ENCODE data around the gene SLC25A13. TPM values are rescaled to one million over a fixed set of nuclear protein-coding genes. Genes with fewer than 3 reads are reported as not detected.

Gene SLC25A13
- total and polyA plus RNA-seq, 2 of the 13 experiments (the other 11 are each of a cell fraction or from before 2014, with no cell fraction given), result 36.2 to 84.9 TPM

DNA sequence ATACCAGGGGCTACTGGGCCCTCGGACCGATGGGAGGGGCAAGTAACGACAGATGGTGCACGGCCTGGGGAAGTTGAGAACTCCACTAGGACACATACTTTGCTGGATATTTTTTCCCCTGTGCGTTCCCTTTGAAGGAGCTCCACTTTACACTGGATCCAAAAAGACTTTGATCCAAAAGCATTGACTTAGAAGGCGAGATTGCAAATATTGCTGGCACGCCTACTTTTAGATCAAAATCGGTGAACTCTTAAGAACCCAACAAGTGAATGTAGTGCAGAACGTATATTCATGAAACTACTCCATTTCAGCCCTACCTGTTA lies 436 bp upstream of the SLC25A13 start (continued):
- TF ChIP-seq ZNF883 (CRISPR knock-in tag; IDR thresholded peaks at IDR 0.05; ENCODE audit: not compliant biosample characterization), result no peak
- no peak for TF ChIP-seq NFKB2 (CRISPR knock-in tag; IDR thresholded peaks at IDR 0.05; ENCODE audit: borderline replicate concordance)
- TF ChIP-seq MXD4 (CRISPR knock-in tag; IDR thresholded peaks at IDR 0.05), result peak; percentile 4; the same call in 1 of the 2 replicates
- 0 out of 2 replicates have a peak, but pooled peaks have one; percentile 17 for TF ChIP-seq NR2C2 (CRISPR knock-in tag; IDR thresholded peaks at IDR 0.05; ENCODE audit: borderline replicate concordance)
- TF ChIP-seq ZC3H4 (CRISPR knock-in tag; IDR thresholded peaks at IDR 0.05; ENCODE audit: borderline replicate concordance), result no peak
- 0 out of 2 replicates have a peak, but pooled peaks have one; percentile 10 for TF ChIP-seq ZNF839 (CRISPR knock-in tag; IDR thresholded peaks at IDR 0.05; ENCODE audit: borderline replicate concordance)
- 0 out of 2 replicates have a peak, but pooled peaks have one; percentile 10 for TF ChIP-seq ZMYM4 (CRISPR knock-in tag; IDR thresholded peaks at IDR 0.05)
- TF ChIP-seq, protein P1, sequence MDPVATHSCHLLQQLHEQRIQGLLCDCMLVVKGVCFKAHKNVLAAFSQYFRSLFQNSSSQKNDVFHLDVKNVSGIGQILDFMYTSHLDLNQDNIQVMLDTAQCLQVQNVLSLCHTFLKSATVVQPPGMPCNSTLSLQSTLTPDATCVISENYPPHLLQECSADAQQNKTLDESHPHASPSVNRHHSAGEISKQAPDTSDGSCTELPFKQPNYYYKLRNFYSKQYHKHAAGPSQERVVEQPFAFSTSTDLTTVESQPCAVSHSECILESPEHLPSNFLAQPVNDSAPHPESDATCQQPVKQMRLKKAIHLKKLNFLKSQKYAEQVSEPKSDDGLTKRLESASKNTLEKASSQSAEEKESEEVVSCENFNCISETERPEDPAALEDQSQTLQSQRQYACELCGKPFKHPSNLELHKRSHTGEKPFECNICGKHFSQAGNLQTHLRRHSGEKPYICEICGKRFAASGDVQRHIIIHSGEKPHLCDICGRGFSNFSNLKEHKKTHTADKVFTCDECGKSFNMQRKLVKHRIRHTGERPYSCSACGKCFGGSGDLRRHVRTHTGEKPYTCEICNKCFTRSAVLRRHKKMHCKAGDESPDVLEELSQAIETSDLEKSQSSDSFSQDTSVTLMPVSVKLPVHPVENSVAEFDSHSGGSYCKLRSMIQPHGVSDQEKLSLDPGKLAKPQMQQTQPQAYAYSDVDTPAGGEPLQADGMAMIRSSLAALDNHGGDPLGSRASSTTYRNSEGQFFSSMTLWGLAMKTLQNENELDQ (CRISPR knock-in tag; IDR thresholded peaks at IDR 0.05; ENCODE audit: borderline replicate concordance), result no peak
- no peak for TF ChIP-seq ZBTB21 (CRISPR knock-in tag; IDR thresholded peaks at IDR 0.05)
- no peak for TF ChIP-seq ISX (CRISPR knock-in tag; conservative IDR thresholded peaks at IDR 0.05)
- no peak for TF ChIP-seq TBL1XR1 (IDR thresholded peaks at IDR 0.05; ENCODE audit: borderline replicate concordance, low read length, partially characterized antibody)
- TF ChIP-seq, protein P2, sequence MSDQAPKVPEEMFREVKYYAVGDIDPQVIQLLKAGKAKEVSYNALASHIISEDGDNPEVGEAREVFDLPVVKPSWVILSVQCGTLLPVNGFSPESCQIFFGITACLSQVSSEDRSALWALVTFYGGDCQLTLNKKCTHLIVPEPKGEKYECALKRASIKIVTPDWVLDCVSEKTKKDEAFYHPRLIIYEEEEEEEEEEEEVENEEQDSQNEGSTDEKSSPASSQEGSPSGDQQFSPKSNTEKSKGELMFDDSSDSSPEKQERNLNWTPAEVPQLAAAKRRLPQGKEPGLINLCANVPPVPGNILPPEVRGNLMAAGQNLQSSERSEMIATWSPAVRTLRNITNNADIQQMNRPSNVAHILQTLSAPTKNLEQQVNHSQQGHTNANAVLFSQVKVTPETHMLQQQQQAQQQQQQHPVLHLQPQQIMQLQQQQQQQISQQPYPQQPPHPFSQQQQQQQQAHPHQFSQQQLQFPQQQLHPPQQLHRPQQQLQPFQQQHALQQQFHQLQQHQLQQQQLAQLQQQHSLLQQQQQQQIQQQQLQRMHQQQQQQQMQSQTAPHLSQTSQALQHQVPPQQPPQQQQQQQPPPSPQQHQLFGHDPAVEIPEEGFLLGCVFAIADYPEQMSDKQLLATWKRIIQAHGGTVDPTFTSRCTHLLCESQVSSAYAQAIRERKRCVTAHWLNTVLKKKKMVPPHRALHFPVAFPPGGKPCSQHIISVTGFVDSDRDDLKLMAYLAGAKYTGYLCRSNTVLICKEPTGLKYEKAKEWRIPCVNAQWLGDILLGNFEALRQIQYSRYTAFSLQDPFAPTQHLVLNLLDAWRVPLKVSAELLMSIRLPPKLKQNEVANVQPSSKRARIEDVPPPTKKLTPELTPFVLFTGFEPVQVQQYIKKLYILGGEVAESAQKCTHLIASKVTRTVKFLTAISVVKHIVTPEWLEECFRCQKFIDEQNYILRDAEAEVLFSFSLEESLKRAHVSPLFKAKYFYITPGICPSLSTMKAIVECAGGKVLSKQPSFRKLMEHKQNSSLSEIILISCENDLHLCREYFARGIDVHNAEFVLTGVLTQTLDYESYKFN (CRISPR knock-in tag; conservative IDR thresholded peaks at IDR 0.05), result peak; percentile 43
- TF ChIP-seq TRAFD1 (CRISPR knock-in tag; IDR thresholded peaks at IDR 0.05; ENCODE audit: borderline replicate concordance), result 0 out of 2 replicates have a peak, but pooled peaks have one; percentile 50
